K562 treated with DMSO at 1 percent for 12 hours (cell line): ENCODE data around the gene IL12A. TPM values are rescaled to one million over a fixed set of nuclear protein-coding genes. Genes with fewer than 3 reads are reported as not detected.

ENCODE experiments used
- total RNA-seq: library from RNA; unstranded; fragments of 300-600 nt; gene quantifications from 2 replicates; pipeline ENCODE4 v1.2.3, GENCODE V29; 2022; ENCODE audit not compliant: insufficient read depth

Gene IL12A
- total RNA-seq = not detected in 2 replicates

GRCh38 chr3:159988617-159989271 lies at the start of gene IL12A:
Gene IL12A, plus strand, starts transcription at chr3:159988835.

Other genes starting within 250 kb of the IL12A start
- not detected in 2 replicates for gene SCHIP1, start 149.0 kb upstream of the IL12A start, total RNA-seq
- 0.30 TPM in 1 of 2 replicates, not detected in the other for gene C3orf80, start 236.6 kb downstream of the IL12A start, total RNA-seq